Lung (tissue), 12 donors: ENCODE data around the gene DHRS11. TPM values are rescaled to one million over a fixed set of nuclear protein-coding genes. Genes with fewer than 3 reads are reported as not detected.

ENCODE experiments used
- ATAC-seq: fragments of 200-7000 bp; cut with Tn5 transposase; one replicate; pipeline ENCODE4 v1.9.1; 2020; ENCODE audit warnings: moderate number of reproducible peaks; ENCODE audit not compliant: insufficient read depth, low FRiP score
- DNase-seq, 3 donors: peaks; one replicate each; pipeline ENCODE4 v3.0.0-alpha.2; 2013 to 2017
- H3K27ac ChIP-seq, 2 donors: one replicate each; pipeline ENCODE4 v1.5.1; 2013; ENCODE audit warnings: mild to moderate bottlenecking in 2 of 2, moderate library complexity in 2 of 2, control low read depth in 1 of 2, inconsistent platforms in 1 of 2, low read depth in 1 of 2, low read length in 1 of 2
- H3K27me3 ChIP-seq, 3 donors: one replicate each; pipeline ENCODE4 v1.5.1; 2013; ENCODE audit warnings: low read length in 2 of 3; ENCODE audit not compliant: control insufficient read depth in 3 of 3, insufficient read depth in 3 of 3
- H3K36me3 ChIP-seq, 4 donors: one replicate each; pipeline ENCODE4 v1.5.1; 2013; ENCODE audit warnings: low read length in 4 of 4, mild to moderate bottlenecking in 1 of 4, moderate library complexity in 1 of 4; ENCODE audit not compliant: control insufficient read depth in 4 of 4, insufficient read depth in 4 of 4
- H3K4me1 ChIP-seq, 5 donors: one replicate each; pipeline ENCODE4 v1.5.1; 2013; ENCODE audit warnings: low read length in 5 of 5, mild to moderate bottlenecking in 2 of 5, moderate library complexity in 1 of 5; ENCODE audit not compliant: control insufficient read depth in 5 of 5, insufficient read depth in 5 of 5
- H3K4me3 ChIP-seq: one replicate; pipeline ENCODE4 v1.5.1; 2013; ENCODE audit warnings: mild to moderate bottlenecking, control low read depth, moderate library complexity
- H3K9ac ChIP-seq, 2 donors: one replicate each; pipeline ENCODE4 v1.5.1; 2013; ENCODE audit warnings: low read length in 2 of 2, control low read depth in 1 of 2; ENCODE audit not compliant: insufficient read depth in 1 of 2
- H3K9me3 ChIP-seq, 4 donors: one replicate each; pipeline ENCODE4 v1.5.1; 2013; ENCODE audit warnings: low read length in 3 of 4, mild to moderate bottlenecking in 1 of 4, moderate library complexity in 1 of 4; ENCODE audit not compliant: control insufficient read depth in 4 of 4, insufficient read depth in 3 of 4
- CTCF ChIP-seq: IDR thresholded peaks from 2 replicates; pipeline ENCODE4 v1.5.1; 2012; ENCODE audit warnings: mild to moderate bottlenecking; ENCODE audit errors: control extremely low read depth, extremely low read depth
- WGBS, 2 donors: extraction: QIAGEN DNeasy Blood & Tissue Kit; methylation state at CpG; one replicate each; pipeline ENCODE4 v1.1.7; 2013; 5-methylcytosine and 5-hydroxymethylcytosine counted together
- polyA plus RNA-seq, 2 donors: library from polyadenylated mRNA; stranded (reverse); fragments of 200-250 nt; gene quantifications; one replicate each; pipeline ENCODE4 v1.2.1, GENCODE V29; 2013
- total RNA-seq, 2 donors: library from RNA; depleted of rRNA in 1 of 2; stranded (reverse); fragments of >200 nt in 1 of 2; gene quantifications; one replicate each; pipeline ENCODE4 v1.2.1, GENCODE V29; 2014 to 2021
- donor health status: control.
- donor health status: control.
- donor health status: Bipolar disorder and iron deficiency.
- donor health status: healthy.
- donor health status: DM: yes; HTN: yes; CAD: no.

The DHRS11 gene
- total and polyA plus RNA-seq, 4 donors, result 3.7 to 9.1 (median 5.7) TPM

GRCh38 chr17:36613155-36613554 is 21.5 kb downstream of the DHRS11 start:
- WGBS, 2 donors, result 59 to 72% methylated on average over 4 of the region's 4 CpGs
- no peak for TF ChIP-seq CTCF
- Histone ChIP-seq H3K4me3 (no peak overlapping the region), H3K4me1 (no peaks in the 10 kb centered on the region), H3K9me3 (peaks cover 0 to 2% (median 0%) of the 10 kb centered on the region in 4 donors), H3K27me3 (peaks cover 5 to 22% (median 7%) of the 10 kb centered on the region in 3 donors), H3K36me3 (no peaks in the 10 kb centered on the region), H3K9ac (no peak overlapping the region), H3K27ac (no peak overlapping the region)
- DNase-seq (no peak), ATAC-seq (no peak)

GRCh38 chr17:36614081-36614480 is 22.4 kb downstream of the DHRS11 start:
- no peak overlapping the region for H3K9ac ChIP-seq
- H3K4me1 ChIP-seq, result no peaks in the 10 kb centered on the region
- ATAC-seq (no peak), DNase-seq (no peak)
- H3K4me3 ChIP-seq, result no peak overlapping the region
- WGBS, 2 donors, result 63 to 68% methylated on average over 7 of the region's 7 CpGs
- H3K27me3 ChIP-seq, result peaks cover 5 to 22% (median 7%) of the 10 kb centered on the region in 3 donors
- TF ChIP-seq CTCF, result no peak
- peaks cover 0 to 2% (median 0%) of the 10 kb centered on the region in 4 donors for H3K9me3 ChIP-seq
- no peaks in the 10 kb centered on the region for H3K36me3 ChIP-seq
- H3K27ac ChIP-seq, result no peak overlapping the region

- DNase-seq (peak in 1 of 3 donors; percentile 15), ATAC-seq (no peak)
- 53 to 63% methylated on average over 5 of the region's 5 CpGs for WGBS, 2 donors
- Histone ChIP-seq H3K27ac (no peak overlapping the region), H3K27me3 (peaks cover 5 to 22% (median 7%) of the 10 kb centered on the region in 3 donors), H3K9ac (no peak overlapping the region), H3K4me1 (no peaks in the 10 kb centered on the region), H3K9me3 (peaks cover 0 to 2% (median 0%) of the 10 kb centered on the region in 4 donors), H3K4me3 (no peak overlapping the region), H3K36me3 (no peaks in the 10 kb centered on the region)
- no peak for TF ChIP-seq CTCF
Observed at GRCh38 chr17:36614933-36615332, 23.3 kb downstream of the DHRS11 start.
